Forelimb muscle (tissue), 1 donor: ENCODE measurements around the gene TYROBP. TPM values are rescaled to one million over a fixed set of nuclear protein-coding genes. Genes with fewer than 3 reads are reported as not detected.
"Not testable (repeated sequence)": the region's sequence is repeated elsewhere in the genome, so short reads cannot be mapped to it uniquely, and the experiment has no call there.

Source experiments
- DNase-seq: peaks from one replicate; pipeline ENCODE4 v3.0.0-alpha.2; 2013; ENCODE audit warnings: low read depth
- polyA plus RNA-seq: library from polyadenylated mRNA; unstranded; fragments of 120-200 nt; gene quantifications from one replicate; pipeline ENCODE4 v1.2.1, GENCODE V29; 2013; ENCODE audit not compliant: insufficient read length

TYROBP gene
- polyA plus RNA-seq, 1 donor, result 14.7 TPM

- DNase-seq, result no peak
These were observed 33.6 kb downstream of the TYROBP start for GRCh38 chr19:35874392-35874930.

GRCh38 chr19:35872180-35872579 is 35.9 kb downstream of the TYROBP start:
- DNase-seq, result no peak

- no peak for DNase-seq
These were observed 36.5 kb downstream of the TYROBP start for GRCh38 chr19:35871611-35872010.

- no peak for DNase-seq
These were observed 37.3 kb downstream of the TYROBP start for GRCh38 chr19:35870798-35871197.

- not testable (repeated sequence) for DNase-seq
These were observed 37.9 kb downstream of the TYROBP start for GRCh38 chr19:35870124-35870736.

- DNase-seq, result no peak
These were observed 38.6 kb downstream of the TYROBP start for GRCh38 chr19:35869327-35870123.

- DNase-seq, result no peak
These were observed 39.2 kb downstream of the TYROBP start for GRCh38 chr19:35868823-35869326.

GRCh38 chr19:35868172-35868822 is 39.8 kb downstream of the TYROBP start, which contains the start of gene APLP1:
APLP1 (plus strand) TSS chr19:35868574; CDS start chr19:35868637, 63 bp downstream.
- DNase-seq, result peak; percentile 24

- no peak for DNase-seq
These were observed 45.1 kb downstream of the TYROBP start for GRCh38 chr19:35863018-35863417.

GRCh38 chr19:35862528-35862927 is 45.6 kb downstream of the TYROBP start:
- no peak for DNase-seq

- no peak for DNase-seq
These were observed 46.4 kb downstream of the TYROBP start for GRCh38 chr19:35861640-35862160.

GRCh38 chr19:35860818-35861639 is 47.1 kb downstream of the TYROBP start:
- no peak for DNase-seq

GRCh38 chr19:35860436-35860817 is 47.7 kb downstream of the TYROBP start:
- no peak for DNase-seq

- DNase-seq, result no peak
These were observed 48.7 kb downstream of the TYROBP start for GRCh38 chr19:35859414-35859813.

- no peak for DNase-seq
These were observed 49.8 kb downstream of the TYROBP start for GRCh38 chr19:35858311-35858710.

GRCh38 chr19:35856546-35857149 is 51.4 kb downstream of the TYROBP start, which contains the start of gene KIRREL2:
KIRREL2 (plus strand) TSS chr19:35856911; CDS start chr19:35857120, 209 bp downstream.
- no peak for DNase-seq
